SK-N-SH (cell line): Measurements from ENCODE around the gene LRMDA. TPM values are rescaled to one million over a fixed set of nuclear protein-coding genes. Genes with fewer than 3 reads are reported as not detected.

Source experiments
- CTCF ChIA-PET: fragments of 300-600, 350-600 bp; formaldehyde crosslinking; extraction: SDS; loops from one replicate; lab custom pipeline; 2021; lab: Yijun Ruan, JAX
- POLR2A ChIA-PET: fragments of 350-600 bp; sonication (Branson Sonifier 250); formaldehyde crosslinking; extraction: SDS; loops from one replicate; lab custom pipeline; 2020; ENCODE audit warnings: antibody characterized with exemption, inconsistent platforms; lab: Yijun Ruan, JAX
- DNase-seq: peaks from one replicate; pipeline ENCODE4 v3.0.0; 2012
- H2AFZ ChIP-seq: fragments of 200-600 bp; sonication (generic); 2 replicates; pipeline ENCODE4 v1.8.1; 2016; ENCODE audit warnings: antibody characterized with exemption, mild to moderate bottlenecking, low read depth
- H3F3A ChIP-seq: fragments of 200-600 bp; sonication (generic); replicated peaks from 2 replicates; pipeline ENCODE3; 2016; ENCODE audit warnings: antibody characterized with exemption, mild to moderate bottlenecking; ENCODE audit not compliant: insufficient read depth
- H3K27ac ChIP-seq, 2 experiments: fragments of 200-500 bp in 1 of 2; fragments of 200-600 bp in 1 of 2; sonication (Bioruptor generic) in 1 of 2; sonication (generic), shearing (Covaris generic) in 1 of 2; 2 replicates each; pipeline versions ENCODE4 v1.5.1 to v1.6.1; 2014 to 2016; ENCODE audit warnings: low read depth in 2 of 2, inconsistent platforms in 1 of 2, low read length in 1 of 2, mild to moderate bottlenecking in 1 of 2, mixed read lengths in 1 of 2
- H3K27me3 ChIP-seq: fragments of 200-600 bp; sonication (generic), shearing (Covaris generic); 2 replicates; pipeline ENCODE4 v1.6.1; 2016; ENCODE audit warnings: mixed run types; ENCODE audit not compliant: insufficient read depth
- H3K36me3 ChIP-seq, 2 experiments: fragments of 200-500 bp in 1 of 2; fragments of 200-600 bp in 1 of 2; sonication (Bioruptor generic) in 1 of 2; sonication (generic) in 1 of 2; replicated peaks in 1 of 2; 2 replicates each; pipeline versions ENCODE3 to v1.5.1; 2014 to 2016; ENCODE audit warnings: low read length in 1 of 2, mild to moderate bottlenecking in 1 of 2; ENCODE audit not compliant: insufficient read depth in 2 of 2, control insufficient read depth in 1 of 2
- H3K4me1 ChIP-seq, 2 experiments: fragments of 200-500 bp in 1 of 2; fragments of 200-600 bp in 1 of 2; sonication (Bioruptor generic) in 1 of 2; sonication (generic), shearing (Covaris generic) in 1 of 2; 2 replicates each; pipeline versions ENCODE4 v1.5.1 to v1.6.1; 2014 to 2016; ENCODE audit warnings: low read depth in 1 of 2, low read length in 1 of 2, mixed run types in 1 of 2; ENCODE audit not compliant: insufficient read depth in 2 of 2, control insufficient read depth in 1 of 2
- H3K4me2 ChIP-seq: fragments of 200-600 bp; sonication (generic), shearing (Covaris generic); 2 replicates; pipeline ENCODE4 v1.6.1; 2017; ENCODE audit warnings: mixed run types
- H3K4me3 ChIP-seq, 2 experiments: fragments of 200-500 bp in 1 of 2; fragments of 200-600 bp in 1 of 2; sonication (Bioruptor generic) in 1 of 2; sonication (generic), shearing (Covaris generic) in 1 of 2; 2 replicates each; pipeline versions ENCODE4 v1.5.1 to v1.8.1; 2014 to 2016; ENCODE audit warnings: low read depth in 2 of 2, inconsistent platforms in 1 of 2, low read length in 1 of 2, mild to moderate bottlenecking in 1 of 2, mixed read lengths in 1 of 2, moderate library complexity in 1 of 2
- H3K79me2 ChIP-seq: fragments of 200-600 bp; sonication (generic); 2 replicates; pipeline ENCODE4 v1.8.1; 2017; ENCODE audit warnings: mild to moderate bottlenecking; ENCODE audit not compliant: insufficient read depth
- H3K9ac ChIP-seq: fragments of 200-600 bp; sonication (generic); 2 replicates; pipeline ENCODE4 v1.6.1; 2017; ENCODE audit warnings: mixed run types
- H3K9me2 ChIP-seq: fragments of 200-600 bp; sonication (generic); 2 replicates; pipeline ENCODE4 v1.6.1; 2017; ENCODE audit warnings: mixed run types
- H3K9me3 ChIP-seq: fragments of 200-600 bp; sonication (generic); 2 replicates; pipeline ENCODE4 v1.6.1; 2017; ENCODE audit warnings: mixed run types, mild to moderate bottlenecking, moderate library complexity
- H4K20me1 ChIP-seq: fragments of 200-600 bp; sonication (generic); 2 replicates; pipeline ENCODE4 v1.6.1; 2017; ENCODE audit warnings: mild to moderate bottlenecking, mixed run types; ENCODE audit not compliant: insufficient read depth
- CHD2 ChIP-seq: fragments of 150-350 bp; IDR thresholded peaks from 2 replicates; pipeline ENCODE4 v1.6.1; 2018; ENCODE audit warnings: low read length; ENCODE audit not compliant: partially characterized antibody
- CTCF ChIP-seq: fragments of 200-600 bp; sonication (generic); IDR thresholded peaks from 2 replicates; pipeline ENCODE4 v1.6.1; 2017; ENCODE audit warnings: antibody characterized with exemption, mild to moderate bottlenecking, moderate library complexity
- ELF1 ChIP-seq: IDR thresholded peaks from 2 replicates; pipeline ENCODE4 v1.4.0; 2012
- EZH2phosphoT487 ChIP-seq: fragments of 200-600 bp; sonication (generic); IDR thresholded peaks from 2 replicates; pipeline ENCODE4 v1.6.1; 2017; ENCODE audit warnings: low read depth, mixed run types, mild to moderate bottlenecking, antibody characterized with exemption, moderate library complexity, borderline replicate concordance
- FOXJ3 ChIP-seq: sonication (generic); formaldehyde crosslinking; IDR thresholded peaks from 2 replicates; pipeline ENCODE4 v1.5.1; 2020; ENCODE audit warnings: mild to moderate bottlenecking, missing genetic modification reagents
- FOXM1 ChIP-seq: IDR thresholded peaks from 2 replicates; pipeline ENCODE4 v1.4.0; 2012; ENCODE audit warnings: low read depth, mild to moderate bottlenecking
- GABPA ChIP-seq: IDR thresholded peaks from 2 replicates; pipeline ENCODE4 v1.4.0; 2012; ENCODE audit warnings: low read depth, mild to moderate bottlenecking
- GATA2 ChIP-seq: sonication (generic); formaldehyde crosslinking; IDR thresholded peaks from 2 replicates; pipeline ENCODE4 v1.5.0; 2020; ENCODE audit warnings: mild to moderate bottlenecking, missing genetic modification reagents
- JUND ChIP-seq: IDR thresholded peaks from 2 replicates; pipeline ENCODE4 v1.4.0; 2012
- MEF2A ChIP-seq: IDR thresholded peaks from 2 replicates; pipeline ENCODE4 v1.4.0; 2012; ENCODE audit warnings: low read depth, borderline replicate concordance
- MXI1 ChIP-seq: IDR thresholded peaks from 2 replicates; pipeline ENCODE4 v1.6.1; 2012; ENCODE audit warnings: mild to moderate bottlenecking, low read depth, low read length, improper control_type of control experiment
- NFIC ChIP-seq: IDR thresholded peaks from 2 replicates; pipeline ENCODE4 v1.4.0; 2012; ENCODE audit warnings: borderline replicate concordance
- NRF1 ChIP-seq: IDR thresholded peaks from 2 replicates; pipeline ENCODE4 v1.6.1; 2012; ENCODE audit warnings: low read depth, mild to moderate bottlenecking, low read length
- RCOR1 ChIP-seq: fragments of 150-350 bp; IDR thresholded peaks from 2 replicates; pipeline ENCODE4 v1.6.1; 2017; ENCODE audit warnings: antibody characterized with exemption, low read length
- REST ChIP-seq: IDR thresholded peaks from 2 replicates; pipeline ENCODE4 v1.6.1; 2012; ENCODE audit warnings: mild to moderate bottlenecking, low read depth, low read length, moderate library complexity
- RFX5 ChIP-seq: IDR thresholded peaks from 2 replicates; pipeline ENCODE4 v1.6.1; 2012; ENCODE audit warnings: mild to moderate bottlenecking, improper control_type of control experiment, low read length
- SIN3A ChIP-seq: IDR thresholded peaks from 2 replicates; pipeline ENCODE4 v1.6.1; 2012; ENCODE audit warnings: low read depth, mild to moderate bottlenecking, low read length, moderate library complexity, borderline replicate concordance
- SMC3 ChIP-seq: IDR thresholded peaks from 2 replicates; pipeline ENCODE4 v1.6.1; 2012; ENCODE audit warnings: low read depth, low read length, improper control_type of control experiment
- TAF1 ChIP-seq: IDR thresholded peaks from 2 replicates; pipeline ENCODE4 v1.6.1; 2012; ENCODE audit warnings: low read depth, mild to moderate bottlenecking, low read length, moderate library complexity, borderline replicate concordance
- TCF12 ChIP-seq: IDR thresholded peaks from 2 replicates; pipeline ENCODE4 v1.4.0; 2012
- TEAD4 ChIP-seq: IDR thresholded peaks from 2 replicates; pipeline ENCODE4 v1.4.0; 2012; ENCODE audit warnings: mild to moderate bottlenecking, borderline replicate concordance; ENCODE audit not compliant: insufficient read depth
- USF1 ChIP-seq: IDR thresholded peaks from 2 replicates; pipeline ENCODE4 v1.4.0; 2012; ENCODE audit warnings: low read depth, borderline replicate concordance
- YY1 ChIP-seq: IDR thresholded peaks from 2 replicates; pipeline ENCODE4 v1.4.0; 2012; ENCODE audit warnings: low read depth, mild to moderate bottlenecking
- ZBTB33 ChIP-seq: IDR thresholded peaks from 2 replicates; pipeline ENCODE4 v1.4.0; 2012; ENCODE audit warnings: low read depth, borderline replicate concordance
- WGBS: methylation state at CpG from one replicate; pipeline ENCODE4 v1.1.6; 2017; ENCODE audit warnings: low lambda C conversion rate; 5-methylcytosine and 5-hydroxymethylcytosine counted together
- polyA plus RNA-seq, 3 experiments: library from polyadenylated mRNA; depleted of rRNA; stranded (reverse); fragments of >200 nt; gene quantifications; 2 replicates each; pipeline ENCODE4 v1.2.3, GENCODE V29; 2012

LRMDA gene
- polyA plus RNA-seq, 1 of the 3 experiments (the other 2 are of a cell fraction), result 0.95 TPM

- Histone ChIP-seq H3K9me3 (no peaks in the 10 kb centered on the region), H3K36me3 (no peaks in the 10 kb centered on the region), H3K9ac (no peak overlapping the region), H3K79me2 (no peaks in the 10 kb centered on the region), H3K4me1 (no peaks in the 10 kb centered on the region), H4K20me1 (no peaks in the 10 kb centered on the region), H3K4me3 (no peak overlapping the region), H3F3A (no peaks in the 10 kb centered on the region), H3K27me3 (no peaks in the 10 kb centered on the region), H3K9me2 (no peaks in the 10 kb centered on the region), H2AFZ (no peak overlapping the region), H3K27ac (no peak overlapping the region), H3K4me2 (no peak overlapping the region)
- DNase-seq, result no peak
- ChIA-PET CTCF (no interaction called here), POLR2A (no interaction called here)
- TF ChIP-seq SIN3A (no peak), RFX5 (no peak), CHD2 (no peak), FOXJ3 (CRISPR knock-in tag) (no peak), NRF1 (no peak), FOXM1 (no peak), GATA2 (CRISPR knock-in tag) (no peak), GABPA (no peak), TEAD4 (no peak), JUND (no peak), RCOR1 (no peak), YY1 (no peak), REST (no peak)
- 91% methylated on average over 1 of the region's 1 CpG for WGBS
These were observed 21.6 kb downstream of the LRMDA start for GRCh38 chr10:75452997-75453396.

GRCh38 chr10:75456122-75456521, 24.7 kb downstream of the LRMDA start:
- no peaks in the 10 kb centered on the region for H4K20me1 ChIP-seq
- no peak for TF ChIP-seq FOXM1
- TF ChIP-seq ZBTB33, result no peak
- TF ChIP-seq MEF2A, result no peak
- no peak for TF ChIP-seq TCF12
- no peak for TF ChIP-seq ELF1
- TF ChIP-seq TAF1, result no peak
- no peak for TF ChIP-seq EZH2phosphoT487
- no peak for TF ChIP-seq SMC3
- no peak for TF ChIP-seq USF1
- TF ChIP-seq GABPA, result no peak
- TF ChIP-seq NFIC, result no peak
- TF ChIP-seq CTCF, result no peak
- TF ChIP-seq MXI1, result no peak
- no peak for TF ChIP-seq SIN3A

More at GRCh38 chr10:75456122-75456521, 24.7 kb downstream of the LRMDA start:
- H3K79me2 ChIP-seq, result no peaks in the 10 kb centered on the region
- no peak overlapping the region for H3K4me2 ChIP-seq
- no peak overlapping the region for H3K9ac ChIP-seq
- POLR2A ChIA-PET, result no interaction called here
- 93% methylated on average over 9 of the region's 9 CpGs for WGBS
- CTCF ChIA-PET, result no interaction called here
- no peaks in the 10 kb centered on the region for H3F3A ChIP-seq
- H3K27ac ChIP-seq, result no peak overlapping the region
- H3K9me2 ChIP-seq, result no peaks in the 10 kb centered on the region
- no peak overlapping the region for H3K4me3 ChIP-seq
- H2AFZ ChIP-seq, result no peak overlapping the region
- DNase-seq, result no peak
- H3K36me3 ChIP-seq, result no peaks in the 10 kb centered on the region
- no peaks in the 10 kb centered on the region for H3K9me3 ChIP-seq
- no peaks in the 10 kb centered on the region for H3K27me3 ChIP-seq
- no peaks in the 10 kb centered on the region for H3K4me1 ChIP-seq
